Measurements from ENCODE around the gene STX7.
A peak's percentile ranks its signal among the peaks of the same experiment; 100 is the strongest.

Gene STX7

DNA sequence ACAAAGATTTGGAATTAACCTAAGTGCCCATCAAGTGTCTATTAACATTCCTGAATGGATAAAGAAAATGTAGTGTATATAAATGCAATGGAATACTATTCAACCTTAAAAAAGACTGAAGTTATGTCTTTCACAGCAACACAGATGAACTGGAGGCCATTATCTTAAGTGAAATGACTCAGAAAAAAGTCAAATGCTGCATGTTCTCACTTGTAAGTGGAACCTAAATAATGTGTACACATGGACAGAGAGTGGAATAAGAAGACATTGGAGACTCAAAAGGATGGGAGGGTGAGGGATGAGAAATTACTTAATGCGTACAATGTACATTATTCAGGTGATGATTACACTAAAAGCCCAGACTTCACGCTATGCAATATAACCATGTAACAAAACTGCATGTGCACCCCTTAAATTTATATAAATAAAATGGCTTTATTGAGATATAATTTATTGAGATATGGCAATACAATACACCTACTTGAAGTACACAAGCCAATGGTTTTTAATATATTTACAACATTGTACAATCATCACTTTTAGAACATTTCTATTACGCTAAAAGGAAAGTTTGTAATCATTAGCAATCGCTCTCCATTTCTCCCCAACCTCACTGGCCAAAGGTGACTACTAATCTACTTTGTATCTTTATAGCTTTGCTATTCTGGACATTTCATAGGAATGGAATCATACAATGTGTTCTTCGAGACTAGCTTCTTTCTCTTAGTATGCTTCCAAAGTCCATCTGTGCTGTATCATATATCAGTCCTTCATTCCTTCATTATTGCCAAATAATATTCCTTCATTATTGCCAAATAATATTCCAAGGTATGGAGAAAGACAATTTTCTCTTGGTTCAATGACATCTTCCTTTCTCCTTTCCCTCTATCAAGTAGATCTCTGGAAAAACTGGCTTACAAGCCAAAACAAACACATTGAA lies 5.8 kb downstream of the STX7 start:
- no peak overlapping the region for H3K4me3 ChIP-seq (ENCODE audit: low read depth, low read length)
- H3K4me2 ChIP-seq (ENCODE audit: low read length), result no peak overlapping the region
- no peak overlapping the region for H4K12ac ChIP-seq (ENCODE audit: low read depth, low read length)
- H3K4me1 ChIP-seq (ENCODE audit: control insufficient read depth in 1 of 2, insufficient read depth in 2 of 2, low read length in 2 of 2), result peaks cover 0 to 2% of the 10 kb centered on the region in 2 experiments
- H3K79me1 ChIP-seq (ENCODE audit: low read length), result no peaks in the 10 kb centered on the region
- no CpG with 5 or more reads among the region's 5 CpGs for WGBS (ENCODE audit: extremely low coverage, insufficient coverage, insufficient read length)
- no peaks in the 10 kb centered on the region for H3K9me3 ChIP-seq (ENCODE audit: insufficient read depth, low read depth, low read length)
- no peak overlapping the region for H3K23ac ChIP-seq (ENCODE audit: low read length)
- H2AK5ac ChIP-seq (ENCODE audit: low read length), result no peak overlapping the region
- H3K4ac ChIP-seq (ENCODE audit: low read depth, low read length), result no peak overlapping the region
- no peak overlapping the region for H4K8ac ChIP-seq (ENCODE audit: low read depth, low read length)
- H2BK12ac ChIP-seq (ENCODE audit: low read length), result no peak overlapping the region
- H2BK5ac ChIP-seq (ENCODE audit: low read depth, low read length, poor library complexity), result no peak overlapping the region
- no peak for DNase-seq
- H4K91ac ChIP-seq (ENCODE audit: low read depth, low read length), result no peak overlapping the region
- no peaks in the 10 kb centered on the region for H3K27me3 ChIP-seq (ENCODE audit: insufficient read depth, low read length)
- H3K27ac ChIP-seq (ENCODE audit: low read depth, low read length), result no peak overlapping the region
- H2BK120ac ChIP-seq (ENCODE audit: insufficient read depth, low read length, poor library complexity), result no peak overlapping the region
- no peak overlapping the region for H3K9ac ChIP-seq (ENCODE audit: low read length)
- H3K79me2 ChIP-seq (ENCODE audit: control insufficient read depth, insufficient read depth, low read length, poor library complexity), result peaks cover 2% of the 10 kb centered on the region
- no peak overlapping the region for H3K14ac ChIP-seq (ENCODE audit: low read length)
- H3K36me3 ChIP-seq (ENCODE audit: control insufficient read depth in 1 of 2, insufficient read depth in 2 of 2, low read length in 2 of 2), result peaks cover 4 to 5% of the 10 kb centered on the region in 2 experiments
- H2AFZ ChIP-seq (ENCODE audit: insufficient read depth, low read length, poor library complexity), result no peak overlapping the region
- no peak overlapping the region for H3K18ac ChIP-seq (ENCODE audit: low read length)

DNA sequence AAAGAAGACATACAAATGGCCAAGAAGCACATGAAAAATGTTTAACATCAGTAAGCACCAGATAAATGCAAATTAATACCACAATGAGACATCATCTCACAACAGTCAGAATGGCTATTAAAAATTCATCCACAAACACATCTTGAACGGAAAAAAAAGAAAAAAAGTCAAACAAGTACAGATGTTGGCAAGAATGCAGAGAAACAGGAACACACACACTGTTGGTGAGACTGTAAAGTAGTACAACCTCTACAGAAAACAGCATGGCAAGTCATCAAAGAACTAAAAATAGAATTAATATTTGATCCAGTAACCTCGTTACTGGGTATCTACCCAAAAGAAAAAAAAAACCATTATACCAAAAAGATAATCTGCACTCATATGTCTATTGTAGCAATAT lies 6.5 kb downstream of the STX7 start:
- Histone ChIP-seq H3K27me3 (ENCODE audit: insufficient read depth, low read length) (no peaks in the 10 kb centered on the region), H2BK5ac (ENCODE audit: low read depth, low read length, poor library complexity) (no peak overlapping the region), H3K4me3 (ENCODE audit: low read depth, low read length) (no peak overlapping the region), H2BK120ac (ENCODE audit: insufficient read depth, low read length, poor library complexity) (no peak overlapping the region), H3K9ac (ENCODE audit: low read length) (no peak overlapping the region), H3K9me3 (ENCODE audit: insufficient read depth, low read depth, low read length) (no peaks in the 10 kb centered on the region), H3K4ac (ENCODE audit: low read depth, low read length) (no peak overlapping the region), H3K36me3 (ENCODE audit: control insufficient read depth in 1 of 2, insufficient read depth in 2 of 2, low read length in 2 of 2) (peaks cover 5 to 7% of the 10 kb centered on the region in 2 experiments), H3K18ac (ENCODE audit: low read length) (no peak overlapping the region), H2AFZ (ENCODE audit: insufficient read depth, low read length, poor library complexity) (no peak overlapping the region), H2BK12ac (ENCODE audit: low read length) (no peak overlapping the region), H3K4me2 (ENCODE audit: low read length) (no peak overlapping the region), H3K79me1 (ENCODE audit: low read length) (no peaks in the 10 kb centered on the region), H3K79me2 (ENCODE audit: control insufficient read depth, insufficient read depth, low read length, poor library complexity) (peaks cover 2% of the 10 kb centered on the region), H4K12ac (ENCODE audit: low read depth, low read length) (no peak overlapping the region), H2AK5ac (ENCODE audit: low read length) (no peak overlapping the region), H4K8ac (ENCODE audit: low read depth, low read length) (no peak overlapping the region), H3K23ac (ENCODE audit: low read length) (no peak overlapping the region), H3K27ac (ENCODE audit: low read depth, low read length) (no peak overlapping the region), H3K14ac (ENCODE audit: low read length) (no peak overlapping the region), H4K91ac (ENCODE audit: low read depth, low read length) (no peak overlapping the region), H3K4me1 (ENCODE audit: control insufficient read depth in 1 of 2, insufficient read depth in 2 of 2, low read length in 2 of 2) (peaks cover 0 to 2% of the 10 kb centered on the region in 2 experiments)
- DNase-seq, result no peak
- no CpG with 5 or more reads among the region's 2 CpGs for WGBS (ENCODE audit: extremely low coverage, insufficient coverage, insufficient read length)

DNA sequence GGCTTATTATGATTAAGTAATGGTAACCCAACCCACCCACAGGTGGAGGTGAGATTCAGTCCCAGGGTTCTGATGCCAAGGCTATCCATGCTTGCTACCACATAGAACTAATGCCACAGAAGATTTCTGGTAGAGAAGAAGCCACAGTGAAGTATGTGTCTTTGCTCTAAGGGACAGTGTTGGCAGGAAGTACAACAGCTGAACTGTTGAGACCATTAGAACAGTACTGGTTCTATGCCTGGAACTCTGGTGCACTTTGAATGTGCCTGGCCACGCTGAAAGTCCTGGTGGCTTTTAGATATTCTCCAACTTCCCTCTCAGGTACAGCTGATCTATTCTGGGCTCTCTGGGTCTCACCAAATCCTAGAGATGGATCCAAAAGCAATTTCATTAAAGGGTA lies 7.8 kb downstream of the STX7 start:
- Histone ChIP-seq H3K4me3 (ENCODE audit: low read depth, low read length) (no peak overlapping the region), H3K27me3 (ENCODE audit: insufficient read depth, low read length) (no peaks in the 10 kb centered on the region), H3K36me3 (ENCODE audit: control insufficient read depth in 1 of 2, insufficient read depth in 2 of 2, low read length in 2 of 2) (peaks cover 5 to 9% of the 10 kb centered on the region in 2 experiments), H3K79me2 (ENCODE audit: control insufficient read depth, insufficient read depth, low read length, poor library complexity) (peaks cover 2% of the 10 kb centered on the region), H2BK12ac (ENCODE audit: low read length) (no peak overlapping the region), H2BK5ac (ENCODE audit: low read depth, low read length, poor library complexity) (no peak overlapping the region), H3K9ac (ENCODE audit: low read length) (no peak overlapping the region), H4K91ac (ENCODE audit: low read depth, low read length) (no peak overlapping the region), H3K9me3 (ENCODE audit: insufficient read depth, low read depth, low read length) (no peaks in the 10 kb centered on the region), H3K18ac (ENCODE audit: low read length) (no peak overlapping the region), H3K4me2 (ENCODE audit: low read length) (no peak overlapping the region), H2AK5ac (ENCODE audit: low read length) (no peak overlapping the region), H3K4me1 (ENCODE audit: control insufficient read depth in 1 of 2, insufficient read depth in 2 of 2, low read length in 2 of 2) (no peaks in the 10 kb centered on the region), H3K79me1 (ENCODE audit: low read length) (no peaks in the 10 kb centered on the region), H3K14ac (ENCODE audit: low read length) (no peak overlapping the region), H2BK120ac (ENCODE audit: insufficient read depth, low read length, poor library complexity) (no peak overlapping the region), H4K8ac (ENCODE audit: low read depth, low read length) (no peak overlapping the region), H3K4ac (ENCODE audit: low read depth, low read length) (peak overlapping the region; percentile 70), H3K27ac (ENCODE audit: low read depth, low read length) (no peak overlapping the region), H4K12ac (ENCODE audit: low read depth, low read length) (no peak overlapping the region), H2AFZ (ENCODE audit: insufficient read depth, low read length, poor library complexity) (no peak overlapping the region), H3K23ac (ENCODE audit: low read length) (no peak overlapping the region)
- WGBS (ENCODE audit: extremely low coverage, insufficient coverage, insufficient read length), result no CpG with 5 or more reads among the region's 1 CpG
- no peak for DNase-seq

DNA sequence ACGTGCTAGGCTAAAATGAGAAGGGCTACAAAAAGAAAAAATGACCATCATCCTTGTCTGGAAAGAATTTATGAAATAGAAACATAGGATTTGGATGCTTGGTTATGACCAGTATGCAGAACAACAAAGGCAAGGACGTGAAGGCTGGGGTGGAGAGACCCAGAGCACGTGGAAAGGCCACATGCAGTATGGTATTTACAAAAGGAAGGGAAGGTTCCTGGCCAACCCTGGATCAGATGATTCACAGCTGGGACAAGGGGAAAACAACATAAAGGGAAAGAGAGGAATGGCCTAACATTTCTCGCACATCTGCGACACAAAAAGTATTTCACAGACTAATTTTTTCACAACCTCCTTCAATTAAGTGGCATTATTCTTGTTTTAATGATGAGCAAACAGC lies 8.2 kb downstream of the STX7 start:
- no CpG with 5 or more reads among the region's 5 CpGs for WGBS (ENCODE audit: extremely low coverage, insufficient coverage, insufficient read length)
- Histone ChIP-seq H3K27me3 (ENCODE audit: insufficient read depth, low read length) (no peaks in the 10 kb centered on the region), H3K9ac (ENCODE audit: low read length) (no peak overlapping the region), H3K23ac (ENCODE audit: low read length) (no peak overlapping the region), H3K4me2 (ENCODE audit: low read length) (no peak overlapping the region), H3K9me3 (ENCODE audit: insufficient read depth, low read depth, low read length) (no peaks in the 10 kb centered on the region), H2BK5ac (ENCODE audit: low read depth, low read length, poor library complexity) (no peak overlapping the region), H3K14ac (ENCODE audit: low read length) (no peak overlapping the region), H3K4me1 (ENCODE audit: control insufficient read depth in 1 of 2, insufficient read depth in 2 of 2, low read length in 2 of 2) (no peaks in the 10 kb centered on the region), H3K4ac (ENCODE audit: low read depth, low read length) (no peak overlapping the region), H2AFZ (ENCODE audit: insufficient read depth, low read length, poor library complexity) (no peak overlapping the region), H3K79me1 (ENCODE audit: low read length) (no peaks in the 10 kb centered on the region), H3K18ac (ENCODE audit: low read length) (no peak overlapping the region), H3K4me3 (ENCODE audit: low read depth, low read length) (no peak overlapping the region), H3K36me3 (ENCODE audit: control insufficient read depth in 1 of 2, insufficient read depth in 2 of 2, low read length in 2 of 2) (peaks cover 5 to 9% of the 10 kb centered on the region in 2 experiments), H2AK5ac (ENCODE audit: low read length) (no peak overlapping the region), H2BK120ac (ENCODE audit: insufficient read depth, low read length, poor library complexity) (no peak overlapping the region), H3K79me2 (ENCODE audit: control insufficient read depth, insufficient read depth, low read length, poor library complexity) (peaks cover 2% of the 10 kb centered on the region), H4K8ac (ENCODE audit: low read depth, low read length) (no peak overlapping the region), H4K91ac (ENCODE audit: low read depth, low read length) (no peak overlapping the region), H2BK12ac (ENCODE audit: low read length) (no peak overlapping the region), H3K27ac (ENCODE audit: low read depth, low read length) (no peak overlapping the region), H4K12ac (ENCODE audit: low read depth, low read length) (no peak overlapping the region)
- DNase-seq, result no peak

Data from trophoblast cell (in vitro differentiated cells and primary cell).